ENCODE results near the gene SLC24A3.

DNA sequence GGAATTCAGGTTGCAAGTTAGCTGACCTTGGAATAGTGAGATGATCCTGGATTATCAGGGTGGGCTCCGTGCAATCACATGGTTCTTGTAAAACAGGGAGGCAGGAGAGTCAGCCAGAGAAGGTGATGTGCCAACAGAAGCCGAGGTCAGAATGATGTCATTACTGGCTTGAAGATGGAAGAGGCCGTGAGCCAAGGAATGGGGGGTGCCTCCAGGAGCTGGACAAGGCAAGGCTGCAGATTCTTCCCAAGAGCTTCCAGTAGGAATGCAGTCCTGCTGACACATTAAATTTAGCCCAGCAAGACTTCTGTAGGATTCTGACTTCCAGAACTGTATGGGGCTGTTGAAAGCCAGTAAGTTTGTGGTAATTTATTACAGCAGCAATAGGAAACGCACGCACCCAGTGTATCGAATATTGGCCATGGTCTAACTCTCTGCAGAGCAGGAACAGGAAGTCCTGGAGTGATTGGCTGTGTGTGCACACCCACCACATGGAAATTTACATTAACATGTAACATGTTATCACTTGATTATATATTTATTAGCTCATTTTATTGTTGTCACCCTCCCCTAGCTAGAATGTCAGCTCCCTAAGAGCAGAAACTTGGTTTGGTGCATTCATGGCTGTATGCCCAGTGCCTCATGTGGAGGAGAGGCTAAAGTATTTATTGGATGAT is 19.1 kb downstream of the SLC24A3 start:
- TF ChIP-seq CTCF (conservative IDR thresholded peaks at IDR 0.05; ENCODE audit: low read length): no peak
- TF ChIP-seq EZH2phosphoT487 (IDR thresholded peaks at IDR 0.05; ENCODE audit: borderline replicate concordance): no peak
